HUES48 (cell line): ENCODE data around the gene ULBP1.
"Not testable (repeated sequence)": the region's sequence is repeated elsewhere in the genome, so short reads cannot be mapped to it uniquely, and the experiment has no call there.

ENCODE experiments used
- H3K27ac ChIP-seq: one replicate; pipeline ENCODE4 v1.7.0; 2013; ENCODE audit warnings: low read depth, low read length, inconsistent platforms
- H3K27me3 ChIP-seq: 2 replicates; pipeline ENCODE4 v1.6.1; 2013; ENCODE audit warnings: mild to moderate bottlenecking, low read length; ENCODE audit not compliant: control insufficient read depth, insufficient read depth
- H3K36me3 ChIP-seq: 2 replicates; pipeline ENCODE4 v1.6.1; 2013; ENCODE audit warnings: low read length; ENCODE audit not compliant: control insufficient read depth, insufficient read depth
- H3K4me1 ChIP-seq: 2 replicates; pipeline ENCODE4 v1.6.1; 2013; ENCODE audit warnings: mild to moderate bottlenecking, low read length; ENCODE audit not compliant: control insufficient read depth, insufficient read depth
- H3K4me3 ChIP-seq: 2 replicates; pipeline ENCODE4 v1.5.1; 2013; ENCODE audit warnings: mild to moderate bottlenecking, low read depth, low read length
- H3K9ac ChIP-seq: 2 replicates; pipeline ENCODE4 v1.6.1; 2013; ENCODE audit warnings: mild to moderate bottlenecking, low read depth, low read length, moderate library complexity
- H3K9me3 ChIP-seq: 2 replicates; pipeline ENCODE4 v1.6.1; 2013; ENCODE audit warnings: low read length; ENCODE audit not compliant: control insufficient read depth, insufficient read depth

Gene ULBP1

DNA sequence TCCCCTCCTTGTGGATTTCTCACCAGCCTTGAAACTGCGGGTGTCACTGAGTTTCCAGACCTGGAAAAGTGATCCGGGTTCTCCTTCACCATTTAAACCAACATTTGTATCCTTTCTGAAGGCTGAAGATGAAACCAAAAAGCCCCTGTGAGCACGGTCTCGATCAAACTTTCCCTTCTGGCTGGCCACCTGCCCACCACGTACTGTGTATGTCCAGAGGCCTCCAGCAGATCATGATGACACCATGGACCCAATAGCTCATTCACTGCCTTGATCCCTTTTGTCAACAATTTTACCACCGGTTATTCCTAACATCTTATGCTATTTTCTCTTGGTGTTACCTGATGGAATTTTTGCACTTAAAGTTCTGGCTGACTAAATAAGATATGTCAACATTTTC lies 15.6 kb downstream of the ULBP1 start:
- Histone ChIP-seq H3K9me3 (no peaks in the 10 kb centered on the region), H3K36me3 (no peaks in the 10 kb centered on the region), H3K4me3 (no peak overlapping the region), H3K9ac (no peak overlapping the region), H3K4me1 (no peaks in the 10 kb centered on the region), H3K27me3 (peaks cover 90% of the 10 kb centered on the region), H3K27ac (no peak overlapping the region)

DNA sequence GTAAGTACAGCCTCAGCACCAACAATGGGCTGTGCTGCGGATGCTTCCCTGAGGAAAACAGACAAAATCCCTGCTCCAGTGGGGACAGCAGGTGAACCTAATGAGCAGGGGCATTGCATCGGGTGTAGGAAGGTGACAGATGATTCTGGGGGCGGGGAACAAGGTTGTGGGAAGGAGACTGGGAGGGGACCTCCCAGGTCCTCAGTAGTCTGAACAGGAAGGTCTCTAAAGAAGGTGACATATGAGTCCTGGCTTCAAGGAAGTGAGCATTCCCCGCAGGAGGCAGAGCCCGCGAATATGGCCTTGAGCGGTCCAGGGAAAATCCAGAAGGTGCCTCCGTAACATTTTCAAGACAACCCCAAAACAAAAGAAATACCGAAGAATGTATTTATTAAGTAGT lies 19.4 kb downstream of the ULBP1 start:
- Histone ChIP-seq H3K27ac (no peak overlapping the region), H3K9ac (no peak overlapping the region), H3K4me1 (no peaks in the 10 kb centered on the region), H3K27me3 (peaks cover 92% of the 10 kb centered on the region), H3K36me3 (no peaks in the 10 kb centered on the region), H3K4me3 (no peak overlapping the region), H3K9me3 (0 out of 2 replicates have a peak, but pooled peaks cover 4% of the 10 kb centered on the region)

DNA sequence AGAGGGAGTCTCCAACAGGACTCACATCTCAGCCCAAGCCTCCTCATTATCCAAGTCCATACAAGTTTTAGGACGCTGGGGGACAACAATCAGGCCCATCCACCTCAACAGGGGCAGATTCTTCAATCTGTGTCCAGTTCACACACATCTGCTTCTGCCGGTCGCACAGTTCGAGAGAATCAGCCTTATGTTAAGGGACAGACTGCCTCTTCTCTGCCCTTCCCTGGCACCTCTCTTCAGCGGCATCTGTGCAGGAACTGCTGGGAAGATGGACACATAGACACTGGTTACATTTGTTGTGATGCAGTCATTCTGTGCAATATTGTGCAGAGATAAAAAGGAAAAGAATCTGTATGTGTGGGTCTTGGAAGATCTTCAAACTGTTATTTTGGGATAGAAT lies 21.0 kb downstream of the ULBP1 start:
- no peak overlapping the region for H3K27ac ChIP-seq
- H3K4me1 ChIP-seq = no peaks in the 10 kb centered on the region; the same call in 1 of the 2 replicates

DNA sequence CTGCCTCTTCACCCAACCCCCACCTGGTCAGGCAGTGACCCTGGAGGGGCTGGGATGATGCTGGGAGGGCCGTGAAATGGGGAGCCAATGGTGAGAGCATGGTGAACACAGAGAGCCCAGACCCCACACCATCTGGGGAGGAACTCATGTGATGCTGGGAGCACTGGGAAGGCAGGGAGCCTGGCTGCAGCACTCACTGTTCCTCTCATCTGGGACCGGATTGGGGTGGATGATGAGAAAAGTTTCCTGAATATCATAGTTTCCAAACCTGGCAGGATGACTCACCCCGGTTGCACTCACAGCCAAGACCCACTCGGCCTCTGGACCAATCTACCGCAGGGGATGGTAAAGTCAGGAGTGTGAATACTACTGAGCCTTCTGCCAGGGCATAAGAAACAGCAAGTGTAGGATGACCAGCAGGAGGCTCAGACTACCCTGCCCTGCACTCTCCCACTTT lies 21.8 kb downstream of the ULBP1 start:
- peaks cover 94% of the 10 kb centered on the region for H3K27me3 ChIP-seq
- H3K9ac ChIP-seq = no peak overlapping the region
- no peak overlapping the region for H3K27ac ChIP-seq
- H3K4me1 ChIP-seq = peaks cover 6% of the 10 kb centered on the region; the same call in 1 of the 2 replicates
- no peak overlapping the region for H3K4me3 ChIP-seq
- H3K9me3 ChIP-seq = 0 out of 2 replicates have a peak, but pooled peaks cover 4% of the 10 kb centered on the region
- no peaks in the 10 kb centered on the region for H3K36me3 ChIP-seq

More for the DNA sequence above, 21.0 kb downstream of the ULBP1 start:
- H3K36me3 ChIP-seq = no peaks in the 10 kb centered on the region
- no peak overlapping the region for H3K9ac ChIP-seq
- H3K9me3 ChIP-seq = 0 out of 2 replicates have a peak, but pooled peaks cover 4% of the 10 kb centered on the region
- H3K27me3 ChIP-seq = peaks cover 92% of the 10 kb centered on the region
- no peak overlapping the region for H3K4me3 ChIP-seq

DNA sequence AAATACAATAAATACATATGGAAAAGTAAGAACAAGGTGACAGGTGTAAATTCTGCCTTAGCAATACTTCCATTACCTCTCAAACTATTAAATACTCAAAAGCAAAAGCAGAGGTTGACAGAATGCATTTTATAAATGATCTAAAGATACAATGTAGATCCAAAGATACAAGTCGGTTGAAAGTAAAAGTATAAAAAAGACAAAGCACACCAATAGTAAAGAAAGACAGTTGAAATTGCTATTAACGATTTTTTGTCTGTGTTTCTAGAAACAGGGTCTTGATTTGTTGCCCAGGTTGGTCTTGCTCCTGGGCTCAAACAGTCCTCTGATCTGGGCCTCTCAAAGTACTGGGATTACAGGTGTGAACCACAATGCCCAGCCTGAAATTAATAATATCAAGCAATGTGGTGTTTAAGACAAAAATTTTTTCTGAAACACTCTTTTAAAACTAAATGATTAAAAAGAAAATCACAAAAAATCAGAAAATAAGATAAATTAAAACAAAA lies 23.9 kb downstream of the ULBP1 start:
- peaks cover 94% of the 10 kb centered on the region for H3K27me3 ChIP-seq

DNA sequence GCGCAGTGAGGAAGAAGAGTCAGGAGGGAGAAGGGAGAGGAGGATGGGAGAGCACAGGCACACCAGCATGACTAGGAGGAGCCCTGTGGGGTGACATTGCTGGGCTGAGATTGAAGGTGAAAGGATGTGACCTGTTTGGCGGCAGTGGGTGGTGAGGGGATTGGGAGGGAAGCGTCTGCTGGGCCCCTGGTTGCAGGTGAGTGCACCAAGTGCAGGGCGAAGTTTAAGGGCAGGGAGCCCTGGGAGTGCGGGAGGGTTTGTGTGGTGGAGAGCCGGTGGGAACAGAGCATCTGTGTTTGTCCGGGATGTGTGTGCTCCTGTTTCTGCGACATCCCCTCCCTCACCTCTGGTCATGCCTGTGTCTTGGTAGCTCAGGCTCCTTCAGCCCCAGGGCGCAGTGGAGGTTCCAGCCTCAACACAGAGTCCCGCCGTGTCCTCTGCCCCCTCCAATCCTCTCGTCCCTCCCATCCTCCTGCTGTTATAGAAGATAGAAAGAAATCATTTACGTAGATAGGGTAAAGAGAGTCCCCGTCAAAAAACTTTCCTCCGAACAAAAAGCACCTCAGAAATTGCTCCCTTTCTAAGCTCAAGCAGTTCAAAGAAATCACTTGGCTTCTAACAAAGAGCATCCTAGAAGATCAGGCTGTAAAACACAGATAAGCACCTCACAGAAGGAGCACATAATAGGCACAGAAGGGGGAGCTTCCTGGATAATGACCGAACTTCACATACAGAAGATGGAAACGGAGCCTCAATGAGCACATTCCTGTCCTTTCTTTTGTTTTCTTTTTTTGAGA lies 25.0 kb downstream of the ULBP1 start:
- 0 out of 2 replicates have a peak, but pooled peaks cover 4% of the 10 kb centered on the region for H3K9me3 ChIP-seq
- no peak overlapping the region for H3K27ac ChIP-seq
- H3K4me3 ChIP-seq = no peak overlapping the region
- no peak overlapping the region for H3K9ac ChIP-seq
- peaks cover 7% of the 10 kb centered on the region; the same call in 1 of the 2 replicates for H3K4me1 ChIP-seq
- no peaks in the 10 kb centered on the region for H3K36me3 ChIP-seq
- H3K27me3 ChIP-seq = peaks cover 95% of the 10 kb centered on the region

More for the DNA sequence above, 23.9 kb downstream of the ULBP1 start:
- Histone ChIP-seq H3K9ac (no peak overlapping the region), H3K4me3 (no peak overlapping the region), H3K9me3 (0 out of 2 replicates have a peak, but pooled peaks cover 4% of the 10 kb centered on the region), H3K36me3 (no peaks in the 10 kb centered on the region), H3K4me1 (peaks cover 7% of the 10 kb centered on the region; the same call in 1 of the 2 replicates), H3K27ac (no peak overlapping the region)

DNA sequence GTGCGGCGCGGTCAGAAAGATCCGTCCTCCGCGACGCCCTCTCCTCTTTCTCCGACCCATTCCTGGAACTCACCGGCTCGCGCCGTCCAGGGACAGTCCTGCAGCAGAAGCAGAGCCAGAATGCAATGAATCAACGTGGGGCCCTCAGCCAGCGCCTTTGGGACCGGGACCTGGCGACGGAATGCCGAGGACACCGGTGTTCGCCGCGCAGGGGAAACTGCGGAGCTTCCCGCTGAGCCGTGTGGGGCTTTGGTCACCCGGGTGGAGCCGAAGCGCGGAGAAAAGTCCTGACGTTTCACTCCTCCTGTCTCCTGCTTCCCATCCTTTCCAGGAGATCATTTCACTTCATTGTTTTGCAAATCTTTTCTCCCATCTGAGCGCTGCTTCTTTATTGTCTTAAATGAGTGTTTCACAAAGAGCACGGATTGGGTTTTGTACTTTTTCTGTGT lies 26.5 kb downstream of the ULBP1 start:
- Histone ChIP-seq H3K4me3 (peak overlapping the region; percentile 33; the same call in 1 of the 2 replicates), H3K27ac (no peak overlapping the region), H3K9ac (no peak overlapping the region), H3K36me3 (no peaks in the 10 kb centered on the region), H3K4me1 (peaks cover 7% of the 10 kb centered on the region; the same call in 1 of the 2 replicates), H3K27me3 (peaks cover 100% of the 10 kb centered on the region), H3K9me3 (0 out of 2 replicates have a peak, but pooled peaks cover 4% of the 10 kb centered on the region)

DNA sequence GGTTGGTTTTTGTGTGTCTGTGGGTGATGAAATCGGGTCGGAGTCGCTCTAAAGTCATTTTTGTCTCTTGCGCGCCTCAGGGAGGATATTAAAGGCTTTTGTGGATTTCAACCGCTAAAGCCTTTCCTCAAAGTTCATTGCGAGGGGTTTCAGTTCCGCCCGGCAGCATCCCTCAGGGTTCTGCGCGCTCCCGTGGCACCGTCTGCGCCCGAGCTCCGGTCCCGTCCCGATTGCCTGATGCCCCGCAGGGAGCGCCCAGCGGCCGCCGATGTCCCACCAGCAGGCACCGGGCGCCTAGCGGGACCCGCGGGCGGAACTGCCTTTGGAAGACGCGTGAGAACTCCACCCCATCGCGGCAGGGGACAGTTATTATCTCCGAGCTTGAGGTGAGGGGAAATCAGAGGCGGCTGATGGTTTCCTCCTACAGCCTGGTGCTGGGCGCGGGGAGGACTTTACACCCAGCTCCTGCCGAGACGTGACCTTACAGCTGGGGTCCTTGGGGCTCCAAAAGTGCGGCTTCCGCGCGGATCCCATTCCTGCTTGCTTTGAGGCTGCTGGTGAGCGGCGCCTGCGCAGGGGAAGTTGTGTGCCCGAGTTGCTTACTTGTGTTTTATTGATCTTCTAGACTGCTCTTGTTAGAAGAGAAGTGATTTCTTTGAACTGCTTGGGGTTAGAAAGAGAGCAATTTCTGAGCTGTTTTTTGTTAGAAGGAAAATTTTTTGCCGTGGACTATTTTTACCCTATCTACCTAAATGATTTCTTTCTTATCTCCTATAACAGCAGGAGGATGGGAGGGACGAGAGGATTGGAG lies 27.1 kb downstream of the ULBP1 start:
- H3K9me3 ChIP-seq = 0 out of 2 replicates have a peak, but pooled peaks cover 4% of the 10 kb centered on the region
- peak overlapping the region; percentile 33; the same call in 1 of the 2 replicates for H3K4me3 ChIP-seq
- H3K9ac ChIP-seq = no peak overlapping the region
- no peaks in the 10 kb centered on the region for H3K36me3 ChIP-seq
- H3K4me1 ChIP-seq = peaks cover 7% of the 10 kb centered on the region; the same call in 1 of the 2 replicates
- no peak overlapping the region for H3K27ac ChIP-seq
- peaks cover 100% of the 10 kb centered on the region for H3K27me3 ChIP-seq

DNA sequence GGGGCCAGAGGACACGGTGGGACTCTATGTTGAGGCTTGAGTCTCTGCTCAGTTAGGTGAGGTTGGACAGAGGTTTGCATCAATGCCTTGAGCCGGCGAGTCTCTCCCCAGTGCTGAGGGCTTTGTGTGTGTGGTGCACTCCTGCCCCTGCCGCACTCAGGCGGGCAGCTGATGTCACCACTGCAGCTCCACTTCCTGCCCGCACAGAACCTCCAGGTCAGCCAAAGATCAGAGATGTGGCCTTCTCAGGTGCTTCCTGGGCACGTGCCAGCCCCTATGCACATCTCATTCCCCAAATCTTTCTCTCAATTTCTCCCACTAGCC lies 27.7 kb downstream of the ULBP1 start:
- H3K9ac ChIP-seq, H3K9me3 ChIP-seq, H3K36me3 ChIP-seq, H3K27ac ChIP-seq, H3K4me3 ChIP-seq, H3K4me1 ChIP-seq: not testable (repeated sequence)
- H3K27me3 ChIP-seq = peaks cover 100% of the 10 kb centered on the region

DNA sequence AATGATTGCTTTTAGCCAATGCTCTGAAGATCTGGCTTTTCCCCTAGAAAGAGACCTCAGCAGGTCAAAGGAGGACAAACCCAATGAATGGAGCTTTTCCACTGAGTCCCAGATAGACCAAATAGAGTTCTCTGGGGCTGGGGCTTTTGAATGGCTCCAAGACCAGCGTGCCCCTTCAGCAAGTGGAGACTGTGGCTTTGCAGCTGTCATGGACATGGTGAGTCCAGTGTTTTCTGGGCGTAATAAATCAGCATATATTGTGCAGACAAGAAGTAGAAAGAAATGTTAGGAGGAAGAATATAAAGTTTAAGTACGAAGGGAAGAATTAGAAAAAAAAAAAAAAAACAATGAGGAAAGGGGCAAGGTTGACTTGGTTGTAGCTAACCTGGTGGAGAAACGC lies 28.1 kb downstream of the ULBP1 start:
- Histone ChIP-seq H3K9ac (no peak overlapping the region), H3K27me3 (peaks cover 100% of the 10 kb centered on the region), H3K27ac (no peak overlapping the region), H3K36me3 (no peaks in the 10 kb centered on the region), H3K4me3 (no peak overlapping the region), H3K9me3 (0 out of 2 replicates have a peak, but pooled peaks cover 4% of the 10 kb centered on the region), H3K4me1 (peaks cover 7% of the 10 kb centered on the region; the same call in 1 of the 2 replicates)
